GM19043 (cell line): Measurements from ENCODE around the gene DTNA.

ENCODE experiments used
- ATAC-seq: cut with Tn5 transposase; IDR thresholded peaks from one replicate; pipeline ENCODE4 v1.9.1; 2021; ENCODE audit warnings: low read depth; ENCODE audit not compliant: unreplicated experiment

DTNA gene

DNA sequence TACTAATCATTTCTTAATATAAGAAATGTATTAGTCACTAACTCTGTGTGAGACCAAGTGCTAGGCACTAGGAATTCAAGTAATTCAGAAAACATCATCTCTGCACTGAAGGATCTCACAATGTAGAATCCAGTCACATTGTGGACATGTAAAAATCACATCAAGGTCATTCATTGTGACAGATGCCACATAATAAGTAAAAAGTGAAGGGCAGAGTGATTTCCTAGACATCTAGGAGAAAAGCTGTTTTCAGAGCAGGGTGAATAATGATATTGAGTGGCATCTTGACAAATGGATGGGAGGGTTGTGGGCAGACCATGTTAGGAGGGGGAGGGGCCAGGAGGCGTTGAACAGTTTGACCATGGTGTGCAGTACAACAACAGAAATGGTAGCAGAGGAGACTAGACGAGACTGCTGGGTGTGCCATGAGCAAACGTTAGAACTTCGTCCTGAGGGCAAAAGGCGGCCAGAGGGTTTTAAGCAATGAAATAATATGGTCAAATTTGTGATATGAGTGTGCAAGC is 93.8 kb downstream of the DTNA start:
- ATAC-seq: no peak

DNA sequence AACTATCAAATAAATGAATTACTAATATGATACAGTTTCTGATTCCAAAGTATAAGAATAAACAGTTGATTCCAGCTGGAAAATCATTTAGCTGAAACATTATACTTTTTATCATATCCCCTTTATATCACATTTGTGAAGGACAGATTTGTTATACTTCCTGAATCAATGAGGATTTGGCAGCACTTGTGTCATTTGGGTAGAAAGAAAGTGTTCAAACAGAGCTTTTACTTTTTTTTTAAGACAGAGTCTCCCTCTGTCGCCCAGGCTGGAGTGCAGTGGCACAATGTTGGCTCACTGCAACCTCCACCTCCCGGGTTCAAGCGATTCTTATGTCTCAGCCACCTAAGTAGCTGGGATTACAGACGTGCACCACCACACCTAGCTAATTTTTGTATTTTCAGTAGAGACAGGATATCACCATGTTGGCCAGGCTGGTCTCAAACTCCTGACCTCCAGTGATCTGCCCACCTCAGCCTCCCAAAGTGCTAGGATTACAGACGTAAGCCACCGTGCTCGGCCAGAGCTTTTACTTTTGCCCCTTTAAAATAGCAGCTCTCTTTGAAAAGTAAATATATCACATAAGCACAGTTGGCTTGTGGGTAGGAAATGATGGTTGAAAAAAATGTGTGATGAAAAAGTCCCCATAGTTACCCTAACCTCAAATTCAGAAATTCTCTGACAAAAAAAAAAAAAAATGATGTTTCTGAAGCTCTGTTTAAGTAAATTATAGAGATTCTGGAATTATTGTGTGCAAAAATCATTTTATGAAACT is 95.2 kb downstream of the DTNA start:
- ATAC-seq: no peak

DNA sequence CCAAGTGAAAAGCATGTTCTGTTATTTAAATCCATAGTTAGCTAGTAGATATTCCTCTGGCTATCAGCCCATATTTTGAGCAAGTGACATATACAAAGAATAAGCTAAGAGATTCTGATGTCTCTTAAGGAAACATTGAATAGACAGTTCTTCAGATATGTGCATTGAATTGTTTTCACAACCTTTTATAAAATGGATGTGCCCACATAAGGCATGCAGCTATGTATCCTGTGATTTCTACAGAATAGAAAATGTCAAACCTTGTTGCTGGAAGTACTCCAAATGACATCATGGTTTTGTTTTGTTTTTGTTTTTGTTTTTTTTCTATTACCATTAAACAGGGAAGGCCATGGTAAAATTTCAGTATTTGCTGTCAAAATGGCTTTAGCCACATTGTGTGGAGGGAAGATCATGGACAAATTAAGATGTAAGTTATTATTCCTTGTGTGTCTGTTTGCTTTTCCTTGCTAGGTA is 95.8 kb downstream of the DTNA start:
- no peak for ATAC-seq

DNA sequence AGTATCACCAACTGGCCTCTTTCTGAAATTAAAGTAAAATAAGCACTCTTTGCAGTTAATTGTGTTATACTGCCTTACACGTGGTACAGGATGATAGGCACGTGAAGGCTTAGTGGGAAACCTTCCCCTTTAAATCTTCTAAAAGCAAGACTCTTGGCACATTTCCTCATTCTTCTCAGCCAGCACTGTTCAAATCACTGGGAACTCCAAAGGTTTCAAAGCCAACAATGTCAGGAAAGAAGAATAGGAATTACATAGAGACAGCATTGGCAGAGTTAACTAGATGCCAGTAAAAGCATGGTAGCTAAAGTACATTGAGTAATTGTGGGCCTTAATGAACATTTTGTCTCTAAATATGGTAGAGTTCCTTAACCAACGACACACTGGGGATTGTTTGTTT is 96.4 kb downstream of the DTNA start:
- ATAC-seq: no peak

DNA sequence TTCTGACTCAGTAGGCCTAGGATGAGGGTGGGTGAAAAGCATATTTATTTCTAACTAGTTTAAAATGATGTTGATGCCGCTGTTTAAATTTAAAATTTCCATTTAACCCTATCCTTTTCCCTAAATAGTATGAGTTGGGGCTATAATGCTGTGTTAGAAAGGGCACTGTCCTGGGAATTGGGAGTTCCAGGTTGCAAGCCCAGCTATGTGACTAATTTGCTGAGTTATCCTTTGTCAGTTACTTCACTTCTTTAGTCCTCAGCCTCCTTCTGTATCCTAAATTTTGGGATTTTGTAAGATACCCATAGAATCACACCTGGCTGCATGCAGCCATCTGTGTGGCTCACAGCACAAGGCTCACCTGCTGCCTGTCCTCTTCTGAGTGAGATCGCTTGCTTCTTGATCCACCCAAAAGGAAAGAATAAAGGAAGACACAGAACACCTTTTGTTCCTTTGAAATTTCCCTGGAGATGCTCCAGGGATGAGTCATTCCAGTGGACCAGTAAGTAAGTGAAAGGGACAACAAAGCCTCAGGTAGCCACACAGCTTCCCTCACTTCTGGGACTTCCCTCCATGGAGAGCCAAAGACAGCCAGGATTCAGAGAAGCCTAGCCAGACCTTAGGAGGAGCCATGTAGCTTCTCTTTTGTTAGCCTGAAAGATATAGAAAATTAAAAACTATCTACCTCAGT is 97.2 kb downstream of the DTNA start:
- no peak for ATAC-seq

DNA sequence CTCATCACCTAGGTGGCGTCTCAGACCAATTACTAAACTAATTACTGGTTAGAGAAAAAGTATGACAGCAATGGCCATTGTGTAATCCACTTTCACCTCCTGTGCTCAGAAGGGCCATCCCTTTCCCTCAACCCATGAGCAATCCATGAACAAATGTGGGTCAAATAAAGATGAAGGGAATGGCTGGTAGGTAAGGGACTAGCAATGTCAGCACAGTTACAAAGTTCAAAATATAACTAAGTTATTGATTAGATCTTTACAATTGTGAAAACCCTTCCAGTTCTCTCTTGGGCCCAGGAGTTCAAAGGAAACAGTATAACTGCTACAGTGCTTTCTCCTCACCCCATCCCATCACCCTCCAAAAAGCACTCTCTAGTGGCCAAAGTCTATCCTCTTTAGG is 98.3 kb downstream of the DTNA start:
- ATAC-seq: no peak

DNA sequence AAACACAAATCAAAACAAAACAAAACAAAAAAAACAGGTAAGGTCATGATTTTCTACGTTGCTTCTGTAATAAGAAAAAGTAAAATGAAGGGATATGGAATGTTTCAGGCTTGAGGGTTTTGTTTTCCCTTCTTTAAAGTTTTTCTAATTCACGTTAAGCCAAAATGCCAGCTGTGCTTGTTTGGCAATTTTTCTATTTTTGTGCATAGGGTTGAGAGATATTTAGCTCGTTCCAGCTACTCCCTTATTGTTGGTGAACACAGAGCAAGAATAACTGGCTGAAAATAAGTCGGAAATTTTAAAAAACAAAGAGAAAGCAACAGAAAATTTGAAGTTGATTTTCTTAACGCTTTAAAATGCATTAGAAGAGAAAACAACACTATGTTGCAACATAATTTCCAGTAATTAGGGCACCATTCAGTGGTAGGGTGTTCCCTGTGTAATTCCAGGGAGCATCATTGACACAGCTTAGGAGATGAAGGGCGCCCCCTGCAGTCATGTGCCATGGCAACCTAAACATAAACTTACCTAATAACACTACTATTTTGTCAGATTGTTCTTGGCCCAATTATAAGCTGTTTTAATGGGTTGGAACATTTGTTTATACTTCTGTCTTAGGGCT is 99.5 kb downstream of the DTNA start:
- ATAC-seq: no peak

DNA sequence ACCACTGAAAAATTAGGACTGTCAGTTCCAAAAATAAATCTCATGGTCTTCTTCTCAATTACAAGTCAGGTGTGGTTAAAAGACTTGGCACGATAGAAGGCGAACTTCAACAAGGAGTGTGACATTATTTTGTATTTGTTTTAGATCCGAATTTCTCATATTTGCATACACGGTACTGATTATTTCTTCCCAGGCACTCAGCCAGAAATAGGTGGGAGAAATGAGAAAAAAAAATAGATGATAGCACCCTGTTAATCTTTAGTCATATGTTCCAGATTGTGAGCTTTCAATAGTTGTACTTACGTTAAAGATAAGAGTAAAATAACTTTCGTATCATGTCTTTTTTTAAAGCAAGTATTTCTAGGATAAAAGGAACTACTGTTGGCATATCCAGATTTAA is 106.1 kb downstream of the DTNA start:
- no peak for ATAC-seq

DNA sequence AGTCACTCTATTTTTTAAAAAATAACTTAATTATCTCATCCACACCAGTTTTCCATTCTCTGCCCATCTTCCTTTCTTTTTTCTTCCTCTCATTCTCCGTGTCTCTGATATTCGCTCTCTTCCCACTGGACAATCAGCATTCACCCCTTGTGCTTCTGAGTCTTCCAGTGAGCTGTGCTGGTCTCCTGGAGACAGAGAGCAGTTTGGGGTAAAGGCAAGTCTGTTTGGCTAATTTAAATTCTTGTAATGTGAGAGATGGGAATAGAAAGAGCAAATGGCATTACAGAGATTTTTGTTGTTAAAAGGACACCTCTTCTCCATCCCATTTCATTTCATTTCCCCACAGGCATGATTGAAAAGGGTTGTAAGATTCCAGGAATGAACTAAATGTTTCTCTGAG is 107.5 kb downstream of the DTNA start:
- ATAC-seq: no peak

DNA sequence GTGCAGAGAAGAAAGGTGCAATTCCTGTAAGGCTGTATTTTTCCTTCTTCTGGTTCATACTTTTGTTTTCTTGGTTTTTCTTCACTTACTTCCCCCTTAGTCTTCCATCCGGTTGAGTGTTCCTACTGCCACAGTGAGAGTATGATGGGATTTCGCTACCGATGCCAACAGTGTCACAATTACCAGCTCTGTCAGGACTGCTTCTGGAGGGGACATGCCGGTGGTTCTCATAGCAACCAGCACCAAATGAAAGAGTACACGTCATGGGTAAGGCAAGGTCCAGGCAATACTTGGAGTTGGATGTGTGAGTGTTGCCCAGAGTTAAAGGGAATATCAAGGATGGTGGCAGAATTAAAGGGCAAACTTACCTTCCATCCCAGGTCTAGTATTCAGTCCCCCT is 108.0 kb downstream of the DTNA start:
- no peak for ATAC-seq

DNA sequence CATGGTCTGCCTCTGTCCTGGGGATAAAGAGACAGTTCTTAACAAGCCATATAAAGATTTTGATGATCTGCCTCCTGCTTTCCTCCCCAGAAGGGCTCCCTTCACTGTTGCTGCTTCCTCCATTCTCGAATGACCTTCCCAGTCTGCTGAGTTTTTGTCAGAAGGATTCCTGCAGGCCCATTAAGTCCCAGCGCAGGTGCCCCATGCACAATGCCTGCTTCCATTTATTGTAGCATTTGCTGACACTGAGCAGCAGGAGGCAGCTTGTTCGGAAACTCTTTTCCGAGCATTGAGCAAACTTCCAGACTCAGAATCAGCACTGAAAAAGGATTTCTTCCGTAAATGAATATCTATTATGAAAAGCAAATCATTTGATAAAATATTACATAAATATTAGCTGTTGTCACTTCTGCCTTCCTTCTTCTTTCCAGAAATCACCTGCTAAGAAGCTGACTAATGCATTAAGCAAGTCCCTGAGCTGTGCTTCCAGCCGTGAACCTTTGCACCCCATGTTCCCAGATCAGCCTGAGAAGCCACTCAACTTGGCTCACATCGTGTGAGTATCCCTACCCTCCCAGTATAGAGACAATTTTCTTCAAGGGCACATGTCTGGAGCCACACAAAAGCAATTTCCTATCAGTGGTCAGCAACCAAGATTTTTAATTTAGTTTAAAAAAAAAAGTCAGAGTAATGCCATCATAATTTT is 110.4 kb downstream of the DTNA start:
- ATAC-seq: no peak

DNA sequence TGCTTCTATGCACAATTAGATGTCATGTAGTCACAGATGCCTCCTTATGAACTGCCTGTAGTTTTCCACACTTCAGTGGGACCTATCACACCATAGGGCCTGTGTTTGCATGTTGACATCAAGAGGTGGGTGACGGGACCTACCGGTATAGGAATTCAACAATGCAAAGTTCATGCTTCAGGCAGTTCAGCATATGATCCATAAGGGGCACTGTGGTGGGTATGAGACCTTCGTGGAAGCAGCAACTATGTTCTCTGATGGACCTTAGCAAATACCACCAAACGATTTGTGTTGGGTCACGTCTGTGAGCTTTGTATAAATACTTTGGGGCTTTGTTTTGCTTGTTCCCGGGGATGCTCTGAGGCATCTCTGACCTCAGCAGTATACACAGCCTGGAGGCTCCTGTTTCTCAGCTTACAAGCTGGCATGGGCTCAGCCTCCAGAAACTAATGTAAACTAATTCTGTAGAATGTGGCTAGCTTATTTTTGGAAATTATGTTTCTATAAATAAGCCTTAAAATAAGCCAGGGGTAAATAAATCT is 111.6 kb downstream of the DTNA start:
- no peak for ATAC-seq

DNA sequence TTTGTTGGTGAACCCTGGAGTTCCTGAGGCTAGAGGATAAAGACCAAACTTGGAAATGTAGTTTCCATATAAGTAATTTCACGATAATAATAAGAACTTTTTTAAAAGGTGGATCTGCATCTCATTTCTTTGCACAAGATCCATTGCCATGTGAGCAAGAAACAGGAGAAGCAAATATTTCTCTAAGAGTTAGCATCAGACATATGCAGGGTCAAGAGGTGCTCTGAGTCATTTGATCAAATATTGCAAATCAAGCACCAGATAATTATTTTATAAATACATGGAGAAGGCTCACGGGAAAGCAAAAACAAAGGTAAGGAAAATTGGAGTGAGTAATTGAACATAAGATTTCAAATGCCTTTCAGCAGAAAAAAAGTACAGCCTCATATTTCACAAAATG is 118.0 kb downstream of the DTNA start:
- ATAC-seq: no peak

DNA sequence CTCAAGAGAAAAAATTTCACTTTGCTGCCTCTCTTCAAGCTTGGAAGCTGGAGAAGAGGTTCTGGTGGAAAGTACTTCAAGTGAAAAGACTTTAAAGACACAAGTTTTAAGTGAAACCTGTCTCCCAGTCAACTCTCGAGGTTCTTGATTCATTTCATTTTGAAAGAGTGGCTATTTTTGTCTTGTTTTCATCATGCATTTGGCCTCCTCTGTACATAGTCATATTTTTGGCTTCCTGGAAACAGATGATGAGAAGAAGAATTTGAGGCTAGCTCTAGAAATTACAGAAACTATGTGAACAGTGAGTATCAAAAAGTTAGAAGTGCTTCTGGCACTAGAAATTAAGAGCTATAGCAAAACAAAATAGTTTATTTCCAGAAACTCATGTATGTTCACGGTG is 124.8 kb downstream of the DTNA start:
- no peak for ATAC-seq

DNA sequence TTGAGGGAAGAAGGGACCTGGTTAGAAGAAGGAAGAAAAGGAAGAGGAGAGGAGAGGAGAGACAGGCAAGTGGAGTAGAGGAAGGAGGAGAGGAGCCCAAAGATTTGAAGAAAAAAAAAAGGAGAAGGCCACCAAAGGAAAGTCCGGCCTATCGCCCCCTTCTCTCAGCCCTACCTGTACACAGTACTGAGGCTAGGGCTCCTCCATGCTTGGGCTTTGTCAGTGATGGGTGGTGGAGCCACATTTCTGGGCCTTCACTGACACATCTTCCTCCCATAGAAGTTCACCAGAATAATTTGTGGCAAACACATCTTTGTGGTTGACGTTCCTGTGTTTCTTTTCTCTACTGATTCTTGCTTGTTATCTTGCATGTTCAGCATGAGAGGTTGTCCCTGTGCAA is 125.4 kb downstream of the DTNA start:
- no peak for ATAC-seq

DNA sequence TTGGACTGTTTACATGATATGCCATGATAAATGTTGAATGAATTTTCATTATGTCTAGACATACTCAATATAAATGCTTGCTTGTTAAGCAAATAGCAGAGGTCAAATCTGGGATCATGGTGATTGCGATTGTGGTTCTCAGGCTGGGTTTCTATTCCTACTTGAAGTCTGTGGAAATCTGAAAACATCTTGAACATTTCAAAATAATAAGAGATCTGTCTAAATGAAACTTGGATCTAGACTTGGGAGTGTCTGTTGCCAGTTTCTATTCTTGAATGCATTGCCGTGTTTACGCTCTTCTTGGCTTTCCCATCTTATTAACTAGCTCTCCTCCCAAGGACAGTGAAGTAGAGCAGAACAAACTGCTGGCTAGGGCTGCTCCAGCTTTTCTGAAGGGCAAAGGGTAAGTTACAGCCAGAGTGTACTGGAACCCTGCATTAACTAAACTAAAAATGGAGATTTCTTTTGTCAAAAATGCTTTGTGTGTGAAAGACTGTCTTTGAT is 127.7 kb downstream of the DTNA start:
- ATAC-seq: no peak

DNA sequence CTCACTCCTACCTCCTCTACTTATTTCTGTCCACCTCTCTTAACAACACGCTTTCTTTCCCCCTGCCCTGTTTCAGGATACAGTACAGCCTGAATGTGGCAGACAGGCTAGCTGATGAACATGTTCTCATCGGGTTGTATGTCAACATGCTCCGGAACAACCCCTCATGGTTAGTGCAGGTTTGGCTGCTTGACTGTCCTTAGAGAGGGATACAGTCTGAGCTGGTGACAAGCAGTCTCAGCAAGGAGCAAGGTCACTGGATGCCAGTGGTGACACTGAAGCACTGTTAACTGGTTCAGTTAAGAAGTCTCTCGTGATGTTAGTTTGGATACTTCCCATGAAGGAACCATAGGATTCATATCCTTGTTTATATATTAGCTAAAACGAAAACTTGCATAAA is 128.6 kb downstream of the DTNA start:
- no peak for ATAC-seq

DNA sequence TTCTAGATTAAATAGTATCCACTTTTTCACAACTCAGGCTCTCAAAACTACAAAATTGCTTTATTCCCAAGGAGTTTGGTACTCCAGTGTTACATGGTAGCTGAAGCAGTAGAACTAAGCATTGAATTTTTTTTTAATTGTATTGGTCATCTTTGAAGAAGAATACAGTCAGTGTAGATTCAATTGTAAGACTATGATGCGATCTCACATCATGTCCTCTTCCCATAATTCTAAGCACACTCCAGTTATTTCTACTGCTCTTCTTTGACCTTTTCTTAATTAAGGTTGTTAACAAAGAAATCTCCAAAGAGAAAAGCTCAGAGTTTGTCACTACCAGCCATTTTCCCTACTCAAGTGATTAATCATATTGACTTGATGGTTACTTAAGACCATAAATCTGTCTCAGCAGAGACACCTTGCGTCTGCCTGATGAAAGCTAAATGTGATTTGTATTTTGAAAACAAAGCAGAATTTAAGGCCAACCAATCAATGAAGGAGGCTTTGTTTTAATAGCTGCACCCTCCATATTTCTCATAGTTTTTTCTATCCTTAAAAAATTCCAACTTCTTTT is 130.2 kb downstream of the DTNA start:
- ATAC-seq: no peak

DNA sequence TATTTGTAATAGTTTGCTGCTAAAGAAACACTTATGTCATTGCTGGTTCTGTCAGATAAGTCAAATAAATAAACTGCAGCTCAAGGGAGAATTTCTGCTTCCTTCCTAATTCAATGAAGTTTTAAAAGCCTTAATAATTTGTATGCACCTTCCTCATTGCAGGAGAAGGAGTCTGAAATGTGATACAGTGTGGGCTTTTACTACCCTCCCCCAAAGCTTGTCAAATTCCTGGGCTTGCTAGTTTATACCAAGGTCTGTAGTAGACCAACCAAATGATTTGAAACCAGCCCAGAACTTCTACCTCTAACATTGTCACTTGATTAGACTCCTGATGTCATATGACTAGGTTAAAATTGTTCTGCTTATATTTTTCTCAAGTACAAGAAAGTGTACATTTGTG is 131.8 kb downstream of the DTNA start:
- no peak for ATAC-seq

DNA sequence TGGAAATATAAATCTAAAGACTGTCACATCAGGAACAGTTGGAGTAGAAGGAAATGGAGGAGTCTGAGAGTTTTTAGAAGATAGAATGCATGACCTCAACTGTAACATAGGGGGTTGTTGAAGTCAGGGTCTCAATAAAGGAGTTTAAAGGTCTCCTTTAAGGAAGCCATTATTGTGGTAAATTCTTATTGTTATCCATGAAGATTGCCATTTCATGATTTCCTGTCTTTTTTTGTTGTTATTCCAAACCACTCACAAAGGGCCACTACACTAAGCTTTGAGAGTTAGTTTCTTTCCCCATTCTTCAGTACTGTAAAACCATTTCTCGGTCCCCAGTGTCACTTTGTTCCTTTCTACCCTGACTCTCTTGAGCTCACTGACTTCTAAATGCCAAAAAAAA is 134.0 kb downstream of the DTNA start:
- ATAC-seq: no peak
